DND-41 (cell line): ENCODE results near the gene POC1B.
A peak's percentile ranks its signal among the peaks of the same experiment; 100 is the strongest.

Experiments
- ATAC-seq: fragments of 200-7000 bp; cut with Tn5 transposase; 3 replicates; pipeline ENCODE4 v1.9.1; 2021; ENCODE audit warnings: low read depth; ENCODE audit not compliant: insufficient read depth
- DNase-seq: peaks from one replicate; pipeline ENCODE4 v3.0.0-alpha.2; 2020
- H2AFZ ChIP-seq: 2 replicates; pipeline ENCODE4 v1.6.0; 2012; ENCODE audit warnings: low read depth, low read length
- H3K27ac ChIP-seq: 2 replicates; pipeline ENCODE4 v1.5.1; 2012; ENCODE audit warnings: low read length, inconsistent platforms
- H3K27me3 ChIP-seq: fragments of 200-600 bp; sonication (generic); 2 replicates; pipeline ENCODE4 v1.6.0; 2012; ENCODE audit warnings: low read length, mild to moderate bottlenecking, inconsistent platforms; ENCODE audit not compliant: insufficient read depth, poor library complexity
- H3K36me3 ChIP-seq: 2 replicates; pipeline ENCODE4 v1.5.1; 2012; ENCODE audit warnings: low read length, inconsistent platforms; ENCODE audit not compliant: insufficient read depth
- H3K4me1 ChIP-seq: 2 replicates; pipeline ENCODE4 v1.5.1; 2012; ENCODE audit warnings: mild to moderate bottlenecking, low read length; ENCODE audit not compliant: insufficient read depth
- H3K4me2 ChIP-seq: 2 replicates; pipeline ENCODE4 v1.6.0; 2012; ENCODE audit warnings: mild to moderate bottlenecking, moderate library complexity, low read length, inconsistent platforms; ENCODE audit not compliant: insufficient read depth
- H3K4me3 ChIP-seq, 2 experiments: fragments of 200-600 bp in 1 of 2; shearing (Covaris generic) in 1 of 2; 2 replicates each; pipeline ENCODE4 v1.5.1; 2012 to 2016; ENCODE audit warnings: inconsistent platforms in 2 of 2, low read length in 2 of 2, mild to moderate bottlenecking in 2 of 2, low read depth in 1 of 2, moderate library complexity in 1 of 2
- H3K79me2 ChIP-seq: 2 replicates; pipeline ENCODE4 v1.6.0; 2012; ENCODE audit warnings: low read length, inconsistent platforms; ENCODE audit not compliant: insufficient read depth
- H3K9ac ChIP-seq: 2 replicates; pipeline ENCODE4 v1.6.0; 2012; ENCODE audit warnings: low read depth, mild to moderate bottlenecking, inconsistent platforms, low read length, moderate library complexity
- H3K9me3 ChIP-seq: 2 replicates; pipeline ENCODE4 v1.5.1; 2012; ENCODE audit warnings: low read length, moderate library complexity, mild to moderate bottlenecking, inconsistent platforms; ENCODE audit not compliant: insufficient read depth, severe bottlenecking
- H4K20me1 ChIP-seq: 2 replicates; pipeline ENCODE4 v1.6.0; 2012; ENCODE audit warnings: low read length; ENCODE audit not compliant: insufficient read depth
- EZH2 ChIP-seq: IDR thresholded peaks from 3 replicates; pipeline ENCODE4 v1.6.1; 2012; ENCODE audit warnings: borderline replicate concordance, low read depth, mild to moderate bottlenecking, moderate library complexity, low read length, inconsistent platforms; ENCODE audit not compliant: severe bottlenecking
- TF ChIP-seq, protein P1 (sequence below): IDR thresholded peaks from 2 replicates; pipeline ENCODE4 v1.5.1; 2012; ENCODE audit warnings: borderline replicate concordance, low read length, moderate library complexity, mild to moderate bottlenecking; ENCODE audit not compliant: poor library complexity, severe bottlenecking; ENCODE audit errors: extremely low read depth

The POC1B gene

DNA sequence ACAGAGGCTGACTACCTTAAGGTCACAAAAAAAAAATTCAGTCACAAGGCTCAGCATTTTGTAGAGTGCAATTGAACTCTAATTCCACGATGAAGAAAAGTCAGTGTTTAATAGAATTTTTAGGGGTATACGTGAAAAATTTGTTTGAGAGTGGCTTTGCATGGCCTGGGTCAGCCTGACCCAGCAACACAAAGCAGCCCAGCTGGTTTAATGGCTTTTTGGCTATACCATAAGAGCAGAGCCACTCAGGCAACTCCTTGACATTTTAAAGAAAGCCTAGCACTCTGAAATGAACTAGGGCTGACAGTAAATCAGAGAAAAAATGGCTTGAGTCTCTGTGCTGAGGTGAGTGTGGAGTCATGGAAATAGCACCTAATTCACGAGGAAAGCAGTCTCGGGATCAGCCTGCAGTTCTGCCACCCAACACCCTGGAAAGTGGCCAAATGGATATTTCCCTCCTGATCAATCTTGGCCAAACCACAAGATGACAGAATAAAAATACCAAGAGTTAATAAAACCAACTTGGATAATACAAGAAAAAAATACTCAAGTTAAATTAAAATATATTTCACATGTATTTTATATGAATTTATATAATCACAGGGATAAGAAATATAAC lies 60.8 kb downstream of the POC1B start:
- Histone ChIP-seq H3K36me3 (peaks cover 23% of the 10 kb centered on the region; the same call in 1 of the 2 replicates), H3K4me3 (no peak overlapping the region), H3K9ac (no peak overlapping the region), H3K9me3 (no peaks in the 10 kb centered on the region), H3K27ac (no peak overlapping the region), H3K4me2 (no peak overlapping the region), H3K27me3 (no peaks in the 10 kb centered on the region), H3K79me2 (peaks cover 10% of the 10 kb centered on the region), H4K20me1 (no peaks in the 10 kb centered on the region), H3K4me1 (peaks cover 47% of the 10 kb centered on the region), H2AFZ (no peak overlapping the region)
- DNase-seq (no peak), ATAC-seq (no peak)
- TF ChIP-seq, protein P1, sequence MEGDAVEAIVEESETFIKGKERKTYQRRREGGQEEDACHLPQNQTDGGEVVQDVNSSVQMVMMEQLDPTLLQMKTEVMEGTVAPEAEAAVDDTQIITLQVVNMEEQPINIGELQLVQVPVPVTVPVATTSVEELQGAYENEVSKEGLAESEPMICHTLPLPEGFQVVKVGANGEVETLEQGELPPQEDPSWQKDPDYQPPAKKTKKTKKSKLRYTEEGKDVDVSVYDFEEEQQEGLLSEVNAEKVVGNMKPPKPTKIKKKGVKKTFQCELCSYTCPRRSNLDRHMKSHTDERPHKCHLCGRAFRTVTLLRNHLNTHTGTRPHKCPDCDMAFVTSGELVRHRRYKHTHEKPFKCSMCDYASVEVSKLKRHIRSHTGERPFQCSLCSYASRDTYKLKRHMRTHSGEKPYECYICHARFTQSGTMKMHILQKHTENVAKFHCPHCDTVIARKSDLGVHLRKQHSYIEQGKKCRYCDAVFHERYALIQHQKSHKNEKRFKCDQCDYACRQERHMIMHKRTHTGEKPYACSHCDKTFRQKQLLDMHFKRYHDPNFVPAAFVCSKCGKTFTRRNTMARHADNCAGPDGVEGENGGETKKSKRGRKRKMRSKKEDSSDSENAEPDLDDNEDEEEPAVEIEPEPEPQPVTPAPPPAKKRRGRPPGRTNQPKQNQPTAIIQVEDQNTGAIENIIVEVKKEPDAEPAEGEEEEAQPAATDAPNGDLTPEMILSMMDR = no peak
- no peak for TF ChIP-seq EZH2

DNA sequence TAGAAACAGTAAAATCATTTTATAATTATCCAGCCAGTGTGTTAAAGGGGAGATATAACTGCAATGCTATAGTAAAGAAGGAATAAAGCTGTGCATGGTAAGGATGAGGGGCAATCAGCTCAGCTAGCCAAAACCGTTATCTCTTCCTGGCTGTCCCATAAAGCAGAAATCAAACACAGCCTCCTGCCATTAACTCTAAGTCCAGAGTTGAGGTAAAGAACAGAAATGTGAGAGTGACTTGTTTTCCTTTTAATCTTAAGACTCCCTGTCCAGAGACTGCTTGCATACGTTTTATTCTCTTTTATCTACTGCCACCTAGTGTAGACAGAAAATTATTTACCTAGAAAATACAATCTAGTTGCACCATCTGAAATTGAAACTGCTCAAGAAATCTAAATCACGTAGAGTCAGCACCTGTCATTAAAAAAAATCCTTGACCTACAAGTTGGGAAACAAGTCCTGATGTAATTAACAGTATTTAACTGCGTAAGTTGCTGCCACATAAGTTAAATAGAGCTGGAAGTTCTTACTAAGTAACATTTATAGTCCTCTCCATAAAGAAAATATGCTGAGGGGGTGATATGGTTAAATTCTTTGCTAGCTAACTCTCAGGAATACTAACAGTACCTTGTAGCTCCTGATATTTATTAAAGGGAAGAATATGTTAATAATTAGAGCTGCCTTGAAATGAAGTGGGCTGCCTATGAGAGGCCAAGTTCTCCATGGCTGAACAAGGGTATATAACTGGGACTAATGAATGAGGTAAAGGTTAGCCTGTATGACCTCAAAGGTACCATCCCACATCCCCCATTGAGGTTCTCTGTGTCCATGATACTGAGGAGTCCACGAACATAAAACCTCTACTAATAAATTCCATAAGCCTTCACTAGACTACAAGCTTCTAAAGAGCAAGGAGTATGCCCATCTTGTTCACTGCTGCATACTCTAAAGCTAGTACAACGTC lies 63.9 kb downstream of the POC1B start:
- Histone ChIP-seq H3K4me3 (peak overlapping the region in 1 of 2 experiments; percentile 28; a peak in 1 of 4 replicates), H4K20me1 (no peaks in the 10 kb centered on the region), H3K4me1 (peaks cover 43% of the 10 kb centered on the region), H3K4me2 (peak overlapping the region; percentile 57), H3K36me3 (peaks cover 31% of the 10 kb centered on the region), H3K27ac (peak overlapping the region; percentile 71), H3K79me2 (peaks cover 10% of the 10 kb centered on the region), H2AFZ (0 out of 2 replicates have a peak overlapping the region, but pooled peaks have one; percentile 4), H3K9ac (peak overlapping the region; percentile 37), H3K27me3 (no peaks in the 10 kb centered on the region), H3K9me3 (no peaks in the 10 kb centered on the region)
- ATAC-seq (peak; percentile 94), DNase-seq (no peak)
- TF ChIP-seq, protein P1 = peak; percentile 77
- no peak for TF ChIP-seq EZH2

DNA sequence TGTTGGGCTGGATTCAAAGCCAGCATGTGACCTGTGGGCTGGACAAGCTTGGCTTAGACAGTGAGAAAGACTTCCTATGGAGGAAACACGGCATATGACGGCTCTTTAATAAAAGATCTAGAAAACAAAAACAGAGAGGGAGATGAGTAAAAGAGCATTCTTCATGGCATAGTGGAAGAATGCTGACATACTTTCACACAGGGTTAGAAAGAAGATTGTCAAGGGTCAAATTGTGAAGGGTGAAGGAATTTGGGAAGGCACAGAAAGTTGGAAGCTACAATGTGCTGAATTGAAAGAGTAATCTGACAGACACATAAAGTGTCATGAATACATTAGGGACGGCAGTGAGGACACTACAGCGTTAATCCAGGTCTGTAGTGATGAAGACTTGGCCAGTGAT lies 64.7 kb downstream of the POC1B start:
- H3K9ac ChIP-seq = peak overlapping the region; percentile 37; the same call in 1 of the 2 replicates
- no peak overlapping the region for H2AFZ ChIP-seq
- ATAC-seq (peak; percentile 24; the same call in 2 of the 3 replicates), DNase-seq (no peak)
- H3K79me2 ChIP-seq = peaks cover 10% of the 10 kb centered on the region
- peak overlapping the region; percentile 57 for H3K4me2 ChIP-seq
- no peaks in the 10 kb centered on the region for H3K9me3 ChIP-seq
- H3K36me3 ChIP-seq = peaks cover 31% of the 10 kb centered on the region
- H4K20me1 ChIP-seq = no peaks in the 10 kb centered on the region
- TF ChIP-seq, protein P1 = no peak
- TF ChIP-seq EZH2 = no peak
- H3K4me3 ChIP-seq = no peak overlapping the region
- peaks cover 50% of the 10 kb centered on the region for H3K4me1 ChIP-seq
- no peaks in the 10 kb centered on the region for H3K27me3 ChIP-seq
- peak overlapping the region; percentile 71 for H3K27ac ChIP-seq
